NCI-H146 treated with DMSO at 0.1 percent for 48 hours (cell line): ENCODE results near the gene NFKBIB.
"Not testable (repeated sequence)": the region's sequence is repeated elsewhere in the genome, so short reads cannot be mapped to it uniquely, and the experiment has no call there.

Source experiments
- DNase-seq: peaks from one replicate; lab custom pipeline; 2025; ENCODE audit not compliant: unreplicated experiment; lab: John Stamatoyannopoulos, UW

The NFKBIB gene

GRCh38 chr19:38873400-38873799, 26.4 kb upstream of the NFKBIB start:
- not testable (repeated sequence) for DNase-seq

GRCh38 chr19:38875656-38876395, 23.9 kb upstream of the NFKBIB start:
- DNase-seq = peak; percentile 26

GRCh38 chr19:38877781-38878574, 21.8 kb upstream of the NFKBIB start, which contains the start of gene RINL:
Gene RINL, minus strand, starts transcription at chr19:38878275. Its CDS starts 1,533 bp downstream, at chr19:38876742.
- peak; percentile 100 for DNase-seq

GRCh38 chr19:38878575-38879399, 21.0 kb upstream of the NFKBIB start:
- no peak for DNase-seq

- DNase-seq = no peak
These were observed 20.4 kb upstream of the NFKBIB start for GRCh38 chr19:38879400-38879751.

- DNase-seq = no peak
These were observed 19.5 kb upstream of the NFKBIB start for GRCh38 chr19:38880076-38880881.

GRCh38 chr19:38880882-38881609, 18.7 kb upstream of the NFKBIB start:
- no peak for DNase-seq

- DNase-seq = no peak
These were observed 16.5 kb upstream of the NFKBIB start for GRCh38 chr19:38883286-38883685.

GRCh38 chr19:38884691-38885090, 15.1 kb upstream of the NFKBIB start:
- DNase-seq = not testable (repeated sequence)

- no peak for DNase-seq
These were observed 10.9 kb upstream of the NFKBIB start for GRCh38 chr19:38888876-38889275.

- no peak for DNase-seq
These were observed 10.0 kb upstream of the NFKBIB start for GRCh38 chr19:38889803-38890202.

GRCh38 chr19:38890686-38891085, 9.1 kb upstream of the NFKBIB start:
- no peak for DNase-seq

GRCh38 chr19:38891771-38892170, 8.0 kb upstream of the NFKBIB start:
- DNase-seq = no peak

GRCh38 chr19:38892841-38893240, 6.9 kb upstream of the NFKBIB start:
- DNase-seq = no peak

GRCh38 chr19:38893341-38893771, 6.4 kb upstream of the NFKBIB start:
- DNase-seq = no peak

- no peak for DNase-seq
These were observed 4.8 kb upstream of the NFKBIB start for GRCh38 chr19:38894968-38895367.

GRCh38 chr19:38898788-38899446, 852 bp upstream of the NFKBIB start:
- DNase-seq = peak; percentile 10

GRCh38 chr19:38900202-38900629, 447 bp downstream of the NFKBIB start:
- no peak for DNase-seq

GRCh38 chr19:38900743-38901190, 998 bp downstream of the NFKBIB start:
- DNase-seq = no peak
